Mesenchymal stem cell (in vitro differentiated cells and primary cell): ENCODE data around the gene EPHB6.

Source experiments
- DNase-seq: peaks from one replicate; pipeline ENCODE4 v3.0.0-alpha.2; 2013
- H2AFZ ChIP-seq: one replicate; pipeline ENCODE4 v1.6.1; 2013; ENCODE audit warnings: low read depth, mild to moderate bottlenecking, control low read depth, inconsistent platforms, low read length, moderate library complexity
- H2AK5ac ChIP-seq: 2 replicates; pipeline ENCODE4 v1.6.1; 2013; ENCODE audit warnings: low read length, moderate library complexity, mild to moderate bottlenecking, inconsistent platforms; ENCODE audit not compliant: severe bottlenecking
- H2BK120ac ChIP-seq: one replicate; pipeline ENCODE4 v1.6.1; 2013; ENCODE audit warnings: low read depth, mild to moderate bottlenecking, inconsistent platforms, low read length, moderate library complexity
- H2BK12ac ChIP-seq, 2 experiments: one replicate each; pipeline ENCODE4 v1.6.1; 2013; ENCODE audit warnings: inconsistent platforms in 2 of 2, low read length in 2 of 2, mild to moderate bottlenecking in 2 of 2, moderate library complexity in 2 of 2, control low read depth in 1 of 2
- H2BK15ac ChIP-seq: one replicate; pipeline ENCODE4 v1.6.1; 2013; ENCODE audit warnings: mild to moderate bottlenecking, low read depth, inconsistent platforms; ENCODE audit not compliant: poor library complexity, severe bottlenecking
- H2BK5ac ChIP-seq: 2 replicates; pipeline ENCODE4 v1.6.1; 2013; ENCODE audit warnings: low read depth, mild to moderate bottlenecking, low read length, control low read depth, inconsistent platforms; ENCODE audit not compliant: poor library complexity, severe bottlenecking
- H3K14ac ChIP-seq, 2 experiments: one replicate each; pipeline ENCODE4 v1.6.1; 2013; ENCODE audit warnings: inconsistent platforms in 2 of 2, low read length in 2 of 2, control low read depth in 1 of 2, mild to moderate bottlenecking in 1 of 2, moderate library complexity in 1 of 2
- H3K18ac ChIP-seq, 2 experiments: one replicate each; pipeline ENCODE4 v1.6.1; 2013; ENCODE audit warnings: inconsistent platforms in 2 of 2, low read length in 2 of 2, control low read depth in 1 of 2, low read depth in 1 of 2, mild to moderate bottlenecking in 1 of 2
- H3K23ac ChIP-seq, 2 experiments: one replicate each; pipeline ENCODE4 v1.6.1; 2013; ENCODE audit warnings: inconsistent platforms in 2 of 2, low read length in 2 of 2, mild to moderate bottlenecking in 2 of 2, moderate library complexity in 2 of 2, control low read depth in 1 of 2
- H3K27ac ChIP-seq: 2 replicates; pipeline ENCODE4 v1.5.1; 2013; ENCODE audit warnings: mild to moderate bottlenecking, moderate library complexity, low read length, control low read depth, inconsistent platforms; ENCODE audit not compliant: poor library complexity, severe bottlenecking
- H3K27me3 ChIP-seq, 2 experiments: 2 replicates each; pipeline versions ENCODE4 v1.6.1 to v1.7.0; 2013; ENCODE audit warnings: low read length in 2 of 2, mild to moderate bottlenecking in 2 of 2, moderate library complexity in 2 of 2, control low read depth in 1 of 2, inconsistent platforms in 1 of 2; ENCODE audit not compliant: control insufficient read depth in 1 of 2, insufficient read depth in 1 of 2
- H3K36me3 ChIP-seq, 2 experiments: 2 replicates each; pipeline versions ENCODE4 v1.6.1 to v1.7.0; 2013; ENCODE audit warnings: low read length in 2 of 2, control low read depth in 1 of 2, inconsistent platforms in 1 of 2, low read depth in 1 of 2, mild to moderate bottlenecking in 1 of 2; ENCODE audit not compliant: insufficient read depth in 2 of 2, control insufficient read depth in 1 of 2
- H3K4ac ChIP-seq, 2 experiments: one replicate each; pipeline ENCODE4 v1.6.1; 2013; ENCODE audit warnings: inconsistent platforms in 2 of 2, low read length in 2 of 2, mild to moderate bottlenecking in 2 of 2, moderate library complexity in 2 of 2, control low read depth in 1 of 2, low read depth in 1 of 2
- H3K4me1 ChIP-seq: 2 replicates; pipeline ENCODE4 v1.6.1; 2013; ENCODE audit warnings: low read depth, low read length, control low read depth; ENCODE audit not compliant: control insufficient read depth, insufficient read depth
- H3K4me2 ChIP-seq: 2 replicates; pipeline ENCODE4 v1.6.1; 2013; ENCODE audit warnings: low read length, mild to moderate bottlenecking, inconsistent platforms; ENCODE audit not compliant: poor library complexity, severe bottlenecking
- H3K4me3 ChIP-seq, 2 experiments: 2 replicates each; pipeline versions ENCODE4 v1.5.1 to v1.7.0; 2013; ENCODE audit warnings: low read length in 2 of 2, mild to moderate bottlenecking in 2 of 2, control low read depth in 1 of 2, low read depth in 1 of 2; ENCODE audit not compliant: insufficient read depth in 1 of 2
- H3K79me1 ChIP-seq: replicated peaks from 2 replicates; pipeline ENCODE4 v1.6.1; 2013; ENCODE audit warnings: mild to moderate bottlenecking, control low read depth, low read length, inconsistent platforms; ENCODE audit not compliant: poor library complexity, severe bottlenecking
- H3K9ac ChIP-seq: 2 replicates; pipeline ENCODE4 v1.7.0; 2013; ENCODE audit warnings: mild to moderate bottlenecking, low read length, moderate library complexity
- H3K9me3 ChIP-seq: 2 replicates; pipeline ENCODE4 v1.7.0; 2013; ENCODE audit warnings: mild to moderate bottlenecking, low read length; ENCODE audit not compliant: control insufficient read depth
- H4K8ac ChIP-seq: one replicate; pipeline ENCODE4 v1.6.1; 2013; ENCODE audit warnings: inconsistent platforms, mild to moderate bottlenecking, low read length, moderate library complexity
- H4K91ac ChIP-seq: one replicate; pipeline ENCODE4 v1.6.1; 2013; ENCODE audit warnings: mild to moderate bottlenecking, low read length, inconsistent platforms
- WGBS: methylation state at CpG from one replicate; pipeline ENCODE4 v1.1.7; 2013; ENCODE audit warnings: mixed read lengths; 5-methylcytosine and 5-hydroxymethylcytosine counted together

EPHB6 gene

GRCh38 chr7:142910481-142910880 lies 55.6 kb downstream of the EPHB6 start:
- H3K79me1 ChIP-seq: no peaks in the 10 kb centered on the region

GRCh38 chr7:142913051-142913450 lies 58.2 kb downstream of the EPHB6 start:
- 37% methylated on average over 3 of the region's 3 CpGs for WGBS
- Histone ChIP-seq H3K14ac (no peak overlapping the region), H3K9ac (no peak overlapping the region), H4K8ac (no peak overlapping the region), H3K79me1 (no peaks in the 10 kb centered on the region), H2BK12ac (no peak overlapping the region), H2BK5ac (no peak overlapping the region), H2BK15ac (no peak overlapping the region), H3K23ac (no peak overlapping the region), H3K4me1 (no peaks in the 10 kb centered on the region), H2AK5ac (no peak overlapping the region), H3K9me3 (no peaks in the 10 kb centered on the region), H4K91ac (no peak overlapping the region), H3K4me2 (no peak overlapping the region), H3K18ac (no peak overlapping the region), H2AFZ (no peak overlapping the region), H2BK120ac (no peak overlapping the region), H3K4ac (no peak overlapping the region), H3K27ac (no peak overlapping the region), H3K27me3 (peaks cover 0 to 12% of the 10 kb centered on the region in 2 experiments), H3K4me3 (no peak overlapping the region), H3K36me3 (no peaks in the 10 kb centered on the region)
- no peak for DNase-seq

More at GRCh38 chr7:142910481-142910880, 55.6 kb downstream of the EPHB6 start:
- H4K91ac ChIP-seq: no peak overlapping the region
- H3K27me3 ChIP-seq: peaks cover 0 to 11% of the 10 kb centered on the region in 2 experiments
- no peak overlapping the region for H2AFZ ChIP-seq
- DNase-seq: no peak
- H2BK120ac ChIP-seq: no peak overlapping the region
- no peak overlapping the region for H3K4me2 ChIP-seq
- H3K27ac ChIP-seq: no peak overlapping the region
- H3K14ac ChIP-seq: no peak overlapping the region
- no peak overlapping the region for H3K18ac ChIP-seq
- H3K4me1 ChIP-seq: no peaks in the 10 kb centered on the region
- H2AK5ac ChIP-seq: no peak overlapping the region
- H3K36me3 ChIP-seq: no peaks in the 10 kb centered on the region
- no peak overlapping the region for H2BK15ac ChIP-seq
- no peak overlapping the region for H3K9ac ChIP-seq
- no peak overlapping the region for H2BK5ac ChIP-seq
- peaks cover 5% of the 10 kb centered on the region for H3K9me3 ChIP-seq
- H4K8ac ChIP-seq: no peak overlapping the region
- H3K23ac ChIP-seq: no peak overlapping the region
- no peak overlapping the region for H3K4ac ChIP-seq
- 88% methylated on average over 2 of the region's 2 CpGs for WGBS
- no peak overlapping the region for H2BK12ac ChIP-seq
- H3K4me3 ChIP-seq: no peak overlapping the region

- Histone ChIP-seq H3K79me1 (no peaks in the 10 kb centered on the region), H2BK15ac (no peak overlapping the region), H2BK5ac (no peak overlapping the region), H3K27me3 (peaks cover 0 to 18% of the 10 kb centered on the region in 2 experiments), H3K14ac (no peak overlapping the region), H4K8ac (no peak overlapping the region), H3K4me3 (no peak overlapping the region), H3K4ac (no peak overlapping the region), H3K27ac (no peak overlapping the region), H2AFZ (no peak overlapping the region), H2BK120ac (no peak overlapping the region), H3K4me1 (no peaks in the 10 kb centered on the region), H2AK5ac (no peak overlapping the region), H4K91ac (no peak overlapping the region), H3K23ac (no peak overlapping the region), H2BK12ac (no peak overlapping the region), H3K36me3 (no peaks in the 10 kb centered on the region), H3K18ac (no peak overlapping the region), H3K9me3 (no peaks in the 10 kb centered on the region), H3K9ac (no peak overlapping the region), H3K4me2 (no peak overlapping the region)
- DNase-seq: no peak
- 57% methylated on average over 2 of the region's 2 CpGs for WGBS
These were observed 58.7 kb downstream of the EPHB6 start for GRCh38 chr7:142913566-142913965.

- DNase-seq: no peak
- Histone ChIP-seq H4K8ac (no peak overlapping the region), H2BK15ac (no peak overlapping the region), H3K9ac (no peak overlapping the region), H3K23ac (no peak overlapping the region), H2BK12ac (no peak overlapping the region), H3K18ac (no peak overlapping the region), H2AFZ (no peak overlapping the region), H3K14ac (no peak overlapping the region), H2AK5ac (no peak overlapping the region), H3K79me1 (no peaks in the 10 kb centered on the region), H4K91ac (no peak overlapping the region), H2BK120ac (no peak overlapping the region), H3K4me2 (no peak overlapping the region), H2BK5ac (no peak overlapping the region), H3K36me3 (no peaks in the 10 kb centered on the region), H3K27ac (no peak overlapping the region), H3K9me3 (no peaks in the 10 kb centered on the region), H3K4ac (no peak overlapping the region), H3K4me1 (no peaks in the 10 kb centered on the region), H3K27me3 (peaks cover 0 to 18% of the 10 kb centered on the region in 2 experiments), H3K4me3 (no peak overlapping the region)
- WGBS: no CpG with 5 or more reads among the region's 1 CpG
These were observed 59.2 kb downstream of the EPHB6 start for GRCh38 chr7:142914121-142914520.
